K562 (cell line): ENCODE results near the gene BSDC1. TPM values are rescaled to one million over a fixed set of nuclear protein-coding genes. Genes with fewer than 3 reads are reported as not detected.
A peak's percentile ranks its signal among the peaks of the same experiment; 100 is the strongest.

Source experiments
- ARID1B ChIP-seq: fragments of 450-650 bp; IDR thresholded peaks from 2 replicates; pipeline ENCODE4 v1.6.1; 2016; ENCODE audit warnings: antibody characterized with exemption, mild to moderate bottlenecking, inconsistent platforms
- ARID2 ChIP-seq: fragments of 450-650 bp; IDR thresholded peaks from 2 replicates; pipeline ENCODE4 v1.6.1; 2017; ENCODE audit warnings: antibody characterized with exemption, mild to moderate bottlenecking
- CBFB ChIP-seq: sonication (generic); formaldehyde crosslinking; IDR thresholded peaks from 2 replicates; pipeline ENCODE4 v1.4.0; 2020; ENCODE audit warnings: mild to moderate bottlenecking, missing genetic modification reagents
- ELK3 ChIP-seq: fragments of 450-650 bp; formaldehyde crosslinking; IDR thresholded peaks from 2 replicates; pipeline ENCODE4 v1.4.0; 2020; ENCODE audit warnings: mild to moderate bottlenecking
- ETS2 ChIP-seq: IDR thresholded peaks from 2 replicates; pipeline ENCODE4 v1.6.1; 2016; ENCODE audit warnings: borderline replicate concordance, missing genetic modification characterization, mild to moderate bottlenecking, moderate library complexity, missing compliant biosample characterization; ENCODE audit not compliant: poor library complexity, severe bottlenecking
- ETV5 ChIP-seq: sonication (generic); formaldehyde crosslinking; IDR thresholded peaks from 2 replicates; pipeline ENCODE4 v1.4.0; 2020; ENCODE audit warnings: low read depth, mild to moderate bottlenecking, missing genetic modification reagents
- ETV6 ChIP-seq, 3 experiments: fragments of 150-350 bp in 1 of 3; sonication (generic) in 1 of 3; formaldehyde crosslinking in 1 of 3; IDR thresholded peaks; 2 replicates each; pipeline versions ENCODE4 v1.6.1 to v1.8.0; 2014 to 2022; ENCODE audit warnings: borderline replicate concordance in 2 of 3, low read depth in 2 of 3, antibody characterized with exemption in 1 of 3, low read length in 1 of 3, mild to moderate bottlenecking in 1 of 3, missing genetic modification reagents in 1 of 3
- HDGF ChIP-seq: fragments of 450-650 bp; IDR thresholded peaks from 2 replicates; pipeline ENCODE4 v1.6.1; 2016
- HLTF ChIP-seq: fragments of 450-650 bp; IDR thresholded peaks from 2 replicates; pipeline ENCODE4 v1.6.1; 2016
- KDM2B ChIP-seq: fragments of 250-450 bp; sonication (Bioruptor Pico); IDR thresholded peaks from 2 replicates; pipeline ENCODE4 v1.8.0; 2021; ENCODE audit warnings: mild to moderate bottlenecking, moderate library complexity
- PKNOX1 ChIP-seq: fragments of 450-650 bp; IDR thresholded peaks from 2 replicates; pipeline ENCODE4 v1.6.1; 2016
- STAT6 ChIP-seq: sonication (generic); formaldehyde crosslinking; IDR thresholded peaks from 2 replicates; pipeline ENCODE4 v1.8.1; 2023; ENCODE audit warnings: mild to moderate bottlenecking, missing genetic modification reagents
- XRCC4 ChIP-seq: IDR thresholded peaks from one replicate; pipeline ENCODE4 v1.6.1; 2011; ENCODE audit not compliant: insufficient read depth, insufficient read length; ENCODE audit errors: extremely low read depth
- ZHX1 ChIP-seq: fragments of 150-350 bp; conservative IDR thresholded peaks from 2 replicates; pipeline ENCODE4 v1.6.1; 2014; ENCODE audit warnings: low read length
- ZNF274 ChIP-seq: IDR thresholded peaks from 2 replicates; pipeline ENCODE4 v1.6.1; 2011; ENCODE audit warnings: low read depth, mild to moderate bottlenecking, low read length, moderate library complexity, borderline replicate concordance
- ZNF518B ChIP-seq: fragments of 250-450 bp; sonication (Bioruptor Pico); IDR thresholded peaks from 2 replicates; pipeline ENCODE4 v1.5.0; 2021; ENCODE audit warnings: mild to moderate bottlenecking, moderate library complexity
- polyA plus RNA-seq, 8 experiments: library from polyadenylated mRNA; depleted of rRNA in 4 of 8; stranded (reverse) in 5 of 8; unstranded in 3 of 8; fragments of >200 nt; fragmentation: Nextera tagmentation in 2 of 8; fragmentation: Illumina TruSeq in 1 of 8; extraction: Ambion mirVana in 2 of 8; extraction: Trizol in 1 of 8; gene quantifications; 2 replicates each; pipeline versions ENCODE4 v1.2.1 to v1.2.3, GENCODE V29; 2011 to 2014; ENCODE audit warnings: inconsistent platforms in 1 of 8, missing spikeins in 1 of 8
- total RNA-seq, 7 experiments: library from RNA; depleted of rRNA in 6 of 7; stranded (reverse); fragments of >200 nt in 6 of 7; fragmentation: Illumina TruSeq in 2 of 7; extraction: Trizol in 2 of 7; gene quantifications; 2 replicates each; pipeline versions ENCODE4 v1.2.1 to v1.2.3, GENCODE V29; 2011 to 2021; ENCODE audit warnings: low replicate concordance in 1 of 7

The BSDC1 gene
- total and polyA plus RNA-seq, 9 of the 15 experiments (the other 6 are each of a cell fraction or from before 2014, with no cell fraction given): 10.2 to 96.8 (median 73.1) TPM

GRCh38 chr1:32350785-32351398 is 43.3 kb downstream of the BSDC1 start (continued):
- TF ChIP-seq ZNF518B: no peak
- TF ChIP-seq ARID1B: no peak; the same call in none of the 2 replicates
- TF ChIP-seq ETV6 (IDR thresholded peaks at IDR 0.05; ENCODE audit: borderline replicate concordance in 1 of 2, low read depth in 2 of 2, low read length in 1 of 2): no peak; a peak in 1 of 4 replicates
- 0 out of 2 replicates have a peak, but pooled peaks have one; percentile 17 for TF ChIP-seq ETV6 (CRISPR knock-in tag; IDR thresholded peaks at IDR 0.05; ENCODE audit: borderline replicate concordance)
- TF ChIP-seq ETS2 (tag): no peak
- no peak for TF ChIP-seq STAT6
- no peak for TF ChIP-seq ELK3
- TF ChIP-seq CBFB (CRISPR knock-in tag): no peak
- no peak for TF ChIP-seq ZNF274
- TF ChIP-seq HLTF: 0 out of 2 replicates have a peak, but pooled peaks have one; percentile 9
- no peak for TF ChIP-seq XRCC4
- peak; percentile 24; the same call in 1 of the 2 replicates for TF ChIP-seq ETV5 (CRISPR knock-in tag)
- TF ChIP-seq KDM2B (CRISPR knock-in tag): peak; percentile 93; the same call in 1 of the 2 replicates
- TF ChIP-seq ZHX1: no peak
- TF ChIP-seq HDGF: no peak
- no peak for TF ChIP-seq PKNOX1
- no peak for TF ChIP-seq ARID2
